ENCODE measurements around the gene LYSMD2.
A peak's percentile ranks its signal among the peaks of the same experiment; 100 is the strongest.
"Not testable (repeated sequence)": the region's sequence is repeated elsewhere in the genome, so short reads cannot be mapped to it uniquely, and the experiment has no call there.

Gene LYSMD2, protein sequence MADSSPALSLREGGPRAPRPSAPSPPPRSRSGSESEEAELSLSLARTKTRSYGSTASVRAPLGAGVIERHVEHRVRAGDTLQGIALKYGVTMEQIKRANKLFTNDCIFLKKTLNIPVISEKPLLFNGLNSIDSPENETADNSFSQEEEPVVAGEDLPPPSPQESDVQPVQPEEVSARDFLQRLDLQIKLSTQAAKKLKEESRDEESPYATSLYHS

DNA sequence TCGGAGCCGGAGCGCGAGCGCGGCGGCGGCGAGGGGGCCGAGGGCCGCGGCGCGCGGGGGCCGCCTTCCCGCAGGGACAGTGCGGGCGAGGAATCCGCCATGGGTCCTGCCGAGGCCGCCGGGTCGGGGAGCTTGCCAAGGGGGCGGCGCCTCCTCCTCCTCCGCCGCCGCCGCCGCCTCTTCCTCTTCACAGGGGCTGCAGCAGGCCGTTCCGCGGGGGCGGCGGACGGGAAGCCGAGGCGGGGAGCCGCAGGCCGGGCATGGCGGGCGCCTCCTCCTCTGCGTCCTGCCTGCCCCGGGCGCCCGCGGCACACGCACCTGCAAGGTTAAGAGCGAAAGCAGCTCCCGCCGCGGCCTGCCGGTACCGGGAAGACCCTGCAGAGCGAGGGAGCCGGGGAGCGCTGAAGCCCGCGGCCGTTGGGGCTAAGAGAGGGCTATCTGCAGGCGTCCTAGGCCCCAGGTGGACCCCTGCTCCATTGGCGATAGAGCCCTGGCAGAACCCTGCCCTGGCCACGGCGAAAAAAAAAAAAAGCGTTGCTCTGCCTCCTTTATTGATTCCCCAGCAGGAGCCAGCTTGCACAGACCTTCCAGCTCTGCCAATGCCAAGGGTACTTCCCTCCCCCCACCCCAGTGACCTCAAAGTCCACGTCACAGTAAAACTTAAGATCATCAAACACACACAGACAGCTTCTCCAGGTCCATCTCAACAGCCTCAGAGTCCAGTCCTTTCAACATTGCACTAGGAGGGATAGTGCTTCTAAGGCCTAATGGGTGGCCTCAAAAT is at the start of gene LYSMD2:
Gene LYSMD2 (minus strand): TSS at position 134 of the 784 bp plus-strand sequence. CDS start 33 bp downstream, at position 101.
- peak; percentile 63 for DNase-seq (ENCODE audit: low read depth)

DNA sequence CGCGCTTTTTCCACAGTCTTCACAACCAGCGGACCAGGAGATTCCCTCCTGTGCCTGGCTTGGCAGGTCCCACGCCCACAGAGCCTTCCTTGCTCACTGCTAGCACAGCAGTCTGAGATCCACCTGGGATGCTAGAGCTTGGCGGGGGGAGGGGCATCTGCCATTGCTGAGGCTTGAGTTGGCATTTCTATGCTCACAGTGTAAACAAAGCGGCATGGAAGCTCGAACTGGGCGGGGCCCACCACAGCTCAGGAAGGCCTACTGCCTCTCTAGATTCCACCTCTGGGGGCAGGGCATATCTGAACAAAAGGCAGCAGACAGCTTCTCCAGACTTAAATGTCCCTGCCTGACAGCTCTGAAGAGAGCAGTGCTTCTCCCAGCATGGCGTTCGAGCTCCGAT is 49.7 kb upstream of the LYSMD2 start:
- not testable (repeated sequence) for DNase-seq (ENCODE audit: low read depth)

DNA sequence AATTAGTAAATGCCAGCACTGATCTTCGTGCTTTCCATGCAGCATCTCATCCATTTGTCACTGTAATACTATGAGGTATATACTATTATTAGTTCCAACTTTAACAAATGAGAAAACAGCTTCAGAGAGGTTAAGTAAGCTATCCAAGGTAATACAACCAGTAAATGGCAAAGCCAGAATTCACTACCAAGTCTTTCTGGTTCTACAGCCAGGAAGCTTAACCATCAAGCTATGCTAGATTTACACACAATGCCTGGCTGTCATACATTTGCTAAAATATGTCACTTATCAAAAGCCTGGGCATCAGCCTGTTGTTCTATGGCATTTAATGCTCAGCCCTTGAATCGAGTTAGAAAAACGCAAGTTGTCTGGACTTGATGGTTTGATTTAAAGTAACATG is 46.5 kb upstream of the LYSMD2 start:
- DNase-seq (ENCODE audit: low read depth): no peak

DNA sequence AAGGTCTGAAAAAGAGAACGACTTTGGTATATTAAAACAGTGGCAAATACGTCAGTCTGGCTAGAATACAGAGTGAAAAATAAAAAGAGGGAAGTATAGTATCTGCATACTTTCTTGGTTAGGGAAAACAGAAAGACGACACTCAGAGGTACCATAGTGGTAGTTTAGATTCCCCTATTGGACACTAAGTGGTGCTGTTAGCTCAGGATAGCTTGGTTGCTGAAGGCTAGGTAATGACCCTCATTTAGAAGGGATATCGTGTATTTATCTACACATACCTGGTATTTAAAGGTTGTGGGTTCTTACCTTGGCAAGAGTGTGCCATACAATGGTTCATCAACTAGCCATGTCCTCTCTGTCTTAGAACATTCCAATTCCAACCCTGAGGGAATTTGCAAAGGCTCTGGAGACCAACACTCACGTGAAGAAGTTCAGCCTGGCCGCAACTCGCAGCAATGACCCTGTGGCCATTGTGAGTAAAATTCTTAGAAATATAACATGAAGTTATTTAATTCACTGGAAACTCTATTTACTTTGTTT is 45.0 kb upstream of the LYSMD2 start:
- no peak for DNase-seq (ENCODE audit: low read depth)

DNA sequence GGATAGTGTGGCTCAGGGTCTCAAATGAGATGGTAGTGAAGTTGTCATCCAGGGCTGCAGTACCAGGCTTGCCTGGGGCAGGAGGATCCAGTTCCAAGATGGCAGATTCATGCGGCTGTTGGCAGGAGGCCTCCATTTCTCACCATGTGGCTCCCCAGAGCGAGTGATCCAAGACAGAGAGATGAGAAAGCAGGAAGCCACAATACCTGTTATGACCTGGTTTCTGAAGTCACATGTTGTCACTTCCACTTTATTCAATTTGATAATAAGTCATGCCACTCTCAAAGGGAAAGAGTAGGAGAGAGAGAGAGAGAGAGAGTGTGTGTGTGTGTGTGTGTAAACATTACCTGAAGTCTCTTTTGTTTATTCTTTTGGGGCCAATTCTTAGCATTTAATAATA is 44.1 kb upstream of the LYSMD2 start:
- no peak for DNase-seq (ENCODE audit: low read depth)

DNA sequence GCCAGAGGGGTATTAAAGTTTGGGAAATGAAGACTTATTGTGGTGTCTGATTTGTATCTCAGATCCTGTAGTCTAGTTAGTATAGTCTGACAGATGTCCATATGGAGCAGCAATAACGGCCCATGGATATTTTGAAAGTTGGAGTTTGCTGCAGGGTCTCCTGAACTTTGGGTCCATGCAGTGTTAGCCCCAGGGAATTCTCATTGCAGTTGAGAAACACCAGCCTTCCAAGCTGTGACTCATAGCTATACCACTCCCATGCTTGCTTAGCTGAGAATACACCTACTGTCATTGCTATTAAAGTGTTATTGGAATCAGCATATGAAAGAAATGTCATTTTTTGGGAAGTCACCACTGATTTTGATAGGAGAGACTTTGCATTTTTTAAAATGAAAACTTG is 43.2 kb upstream of the LYSMD2 start:
- no peak for DNase-seq (ENCODE audit: low read depth)

DNA sequence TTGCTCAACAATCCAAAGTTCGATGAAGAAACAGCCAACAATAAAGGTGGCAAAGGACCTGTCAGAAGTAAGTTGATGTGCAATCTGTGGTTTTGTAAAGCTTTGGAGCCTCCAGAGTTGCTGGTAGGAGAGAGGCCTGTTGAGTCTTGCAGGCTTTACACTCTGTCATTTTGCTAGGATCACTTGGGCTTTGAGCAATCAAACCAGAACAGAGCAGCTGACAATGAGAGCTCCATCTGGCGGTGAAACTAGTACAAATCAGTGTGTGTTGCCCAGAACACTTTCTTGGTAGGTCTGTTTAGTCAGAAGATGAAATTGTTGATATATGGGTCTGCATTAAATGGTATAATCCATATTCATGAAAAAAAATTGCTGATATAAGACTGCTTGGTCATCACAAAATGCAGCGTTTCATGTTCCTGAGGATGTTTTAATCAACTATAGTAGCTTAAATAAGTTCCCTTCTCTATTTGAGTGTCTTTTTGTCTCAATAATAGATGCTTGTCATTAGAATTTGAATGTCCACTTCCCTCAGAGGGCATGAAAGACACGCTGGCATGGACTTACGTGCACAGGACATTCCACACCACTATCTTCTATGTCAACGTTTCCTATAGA is 39.6 kb upstream of the LYSMD2 start:
- peak; percentile 23 for DNase-seq (ENCODE audit: low read depth)

DNA sequence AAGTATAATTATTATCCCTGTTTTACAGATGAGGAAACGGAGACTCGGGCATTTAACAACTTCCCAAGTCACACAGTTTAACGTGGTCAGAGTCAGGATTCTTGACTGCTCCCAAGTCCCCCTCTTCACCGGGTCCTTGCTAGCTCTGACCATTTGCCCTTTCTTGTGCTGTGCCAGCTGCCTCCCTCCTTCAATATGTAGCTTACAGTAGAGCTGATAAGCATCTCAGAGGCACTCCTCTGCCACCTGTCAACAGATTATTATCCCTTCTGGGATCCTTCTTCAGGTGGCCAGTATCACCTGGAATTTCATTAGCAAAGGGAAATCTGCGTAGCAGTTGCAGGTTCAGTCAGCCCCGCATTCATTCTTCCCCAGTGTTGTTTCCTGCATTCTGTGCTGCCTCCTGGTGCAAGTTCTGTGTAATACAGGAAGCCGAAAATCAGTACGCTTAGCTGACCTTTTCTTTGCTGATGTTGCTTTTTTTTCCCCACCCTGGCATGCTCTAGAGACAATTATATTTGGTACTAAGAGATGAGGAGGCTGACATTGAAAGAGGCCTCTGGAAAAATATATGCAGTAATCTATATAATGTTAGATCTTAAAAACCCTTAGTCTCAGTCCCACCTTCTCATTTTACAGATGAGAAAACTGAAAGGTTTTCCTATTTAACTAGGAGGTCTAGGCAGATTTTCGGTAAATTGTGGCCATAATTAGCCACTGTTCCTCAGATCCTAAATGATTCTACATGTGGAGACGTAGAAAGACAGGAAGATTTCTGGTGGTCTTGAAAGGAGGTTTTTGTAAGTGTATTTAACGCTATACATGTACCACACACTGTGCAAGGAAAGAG is 38.7 kb upstream of the LYSMD2 start:
- no peak for DNase-seq (ENCODE audit: low read depth)

DNA sequence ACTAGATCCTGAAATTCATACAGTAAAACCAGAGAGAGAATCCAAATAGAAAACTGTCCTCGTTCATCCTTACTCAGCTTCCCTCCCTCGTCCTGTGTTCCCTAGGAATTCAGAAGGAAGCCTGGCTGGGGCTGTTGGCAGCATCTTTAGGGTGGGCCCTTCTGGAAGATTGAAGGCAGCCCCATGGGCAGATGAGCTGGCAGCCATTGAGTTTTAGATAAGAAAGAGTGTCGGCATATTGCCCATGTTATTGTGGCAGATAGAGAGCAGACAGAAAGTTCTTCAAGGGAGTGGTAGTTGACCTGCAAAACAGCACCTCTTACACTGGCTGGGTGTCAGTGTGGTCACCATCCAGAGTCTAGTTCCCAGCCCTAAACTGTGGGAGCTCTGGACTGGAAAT is 37.5 kb upstream of the LYSMD2 start:
- DNase-seq (ENCODE audit: low read depth): no peak

DNA sequence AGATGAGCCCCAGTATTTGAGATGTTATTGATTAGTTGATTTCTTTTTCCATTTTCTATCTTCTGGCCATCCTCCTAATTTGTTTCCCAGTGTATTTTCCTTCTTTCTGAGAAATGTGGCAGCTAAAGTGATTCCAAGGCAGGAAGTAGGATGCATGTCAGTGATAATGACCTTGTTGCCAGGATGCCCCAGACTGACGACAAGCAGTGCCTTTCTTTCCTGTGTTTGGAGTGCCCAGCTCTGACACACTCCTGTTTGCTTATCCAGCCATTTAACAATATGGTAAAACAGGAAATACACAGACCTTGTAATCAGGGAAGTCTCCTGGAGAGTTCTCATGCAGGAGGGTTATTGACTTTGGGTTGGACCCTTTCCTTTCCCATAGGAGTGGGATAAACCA is 34.3 kb upstream of the LYSMD2 start:
- DNase-seq (ENCODE audit: low read depth): no peak

DNA sequence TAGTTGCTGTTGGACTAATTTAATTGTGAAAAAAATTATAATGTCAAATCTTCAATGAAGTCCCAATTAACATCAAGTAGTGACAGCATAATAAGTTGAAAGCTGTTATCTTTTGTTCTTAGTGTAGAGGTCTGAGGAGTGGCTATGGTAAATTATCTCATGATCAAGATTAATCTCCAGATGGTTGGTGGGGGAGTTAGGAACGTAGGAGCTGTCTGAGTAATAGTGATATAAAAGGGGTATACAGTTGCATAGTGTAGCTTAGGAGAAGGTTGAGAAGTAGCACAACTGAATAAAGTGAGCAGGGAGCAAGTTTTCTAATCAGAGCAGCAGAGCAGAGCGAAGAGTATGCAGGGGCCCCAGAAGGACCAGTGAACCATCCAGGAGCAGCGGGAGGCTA is 33.4 kb upstream of the LYSMD2 start:
- DNase-seq (ENCODE audit: low read depth): no peak

DNA sequence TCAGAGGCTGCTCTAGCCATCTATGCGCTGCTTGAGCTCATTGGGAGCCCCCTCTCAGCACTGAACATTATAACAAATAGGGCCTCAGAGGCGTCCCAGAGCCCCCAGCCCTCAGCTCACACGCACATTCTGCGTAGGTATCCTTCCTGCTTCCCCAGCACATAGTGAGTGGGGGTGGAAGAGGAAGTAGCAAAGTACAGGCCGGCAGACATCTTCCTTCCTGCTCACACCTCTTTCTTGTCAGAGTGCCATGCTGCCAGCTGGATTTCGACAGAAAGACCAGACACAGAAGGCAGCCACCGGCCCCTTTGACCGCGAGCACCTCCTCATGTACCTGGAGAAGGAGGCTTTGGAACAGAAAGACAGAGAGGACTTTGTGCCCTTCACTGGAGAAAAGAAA is 30.6 kb upstream of the LYSMD2 start:
- no peak for DNase-seq (ENCODE audit: low read depth)

DNA sequence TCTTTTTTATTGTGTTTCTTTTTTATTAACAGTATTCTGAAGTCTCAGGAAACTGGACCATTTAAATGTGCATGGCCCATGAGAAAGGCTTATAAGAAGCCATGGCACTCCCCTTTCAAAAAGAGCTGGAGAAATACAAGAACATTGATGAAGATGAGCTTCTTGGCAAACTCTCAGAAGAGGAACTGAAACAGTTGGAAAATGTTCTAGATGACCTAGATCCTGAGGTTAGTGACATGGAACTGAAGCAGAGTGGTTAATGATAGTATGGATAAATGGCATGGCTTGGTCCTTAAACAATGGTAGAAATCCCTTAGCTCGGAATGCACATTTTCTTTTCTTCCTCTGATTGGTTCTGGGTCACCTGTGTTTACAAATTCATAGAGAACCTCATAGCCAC is 28.9 kb upstream of the LYSMD2 start:
- DNase-seq (ENCODE audit: low read depth): no peak

DNA sequence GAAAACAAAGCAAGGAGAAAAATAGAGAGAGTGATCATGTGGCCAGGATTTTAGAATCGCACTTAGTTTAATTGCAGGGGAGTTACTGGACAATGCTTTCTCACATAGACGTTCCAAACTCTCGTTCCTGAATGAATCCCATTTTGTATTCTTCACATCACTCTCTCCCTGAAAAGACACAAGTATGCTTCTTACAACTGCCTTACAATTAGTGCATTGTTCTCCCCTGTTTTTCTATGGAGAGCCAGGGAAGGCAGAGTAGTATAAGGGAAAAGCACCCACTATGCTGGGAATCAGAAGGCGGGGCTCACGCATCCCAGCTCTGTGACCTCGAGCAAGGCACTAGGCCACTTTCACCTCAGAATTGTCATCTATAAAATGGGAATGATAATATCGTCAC is 28.3 kb upstream of the LYSMD2 start:
- DNase-seq (ENCODE audit: low read depth): no peak

DNA sequence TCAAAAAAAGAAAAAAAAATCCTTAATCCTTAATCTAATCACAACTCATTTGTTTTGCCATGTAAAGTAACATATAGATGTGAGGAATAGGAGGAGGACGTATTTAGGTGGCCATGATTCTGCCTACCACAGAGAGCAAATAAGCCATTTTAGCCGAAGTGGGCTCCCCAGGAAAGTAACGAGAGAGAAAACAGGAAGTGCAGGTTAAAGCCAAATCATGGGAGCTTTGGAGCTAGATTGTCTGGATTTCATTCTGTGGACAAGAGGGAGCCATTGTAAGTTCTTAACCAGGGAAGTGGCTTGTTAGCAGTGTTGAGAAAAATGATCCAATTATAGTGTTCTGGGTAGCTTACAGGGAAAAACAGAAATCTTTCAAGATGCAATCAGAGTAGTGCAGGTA is 23.4 kb upstream of the LYSMD2 start:
- DNase-seq (ENCODE audit: low read depth): no peak

DNA sequence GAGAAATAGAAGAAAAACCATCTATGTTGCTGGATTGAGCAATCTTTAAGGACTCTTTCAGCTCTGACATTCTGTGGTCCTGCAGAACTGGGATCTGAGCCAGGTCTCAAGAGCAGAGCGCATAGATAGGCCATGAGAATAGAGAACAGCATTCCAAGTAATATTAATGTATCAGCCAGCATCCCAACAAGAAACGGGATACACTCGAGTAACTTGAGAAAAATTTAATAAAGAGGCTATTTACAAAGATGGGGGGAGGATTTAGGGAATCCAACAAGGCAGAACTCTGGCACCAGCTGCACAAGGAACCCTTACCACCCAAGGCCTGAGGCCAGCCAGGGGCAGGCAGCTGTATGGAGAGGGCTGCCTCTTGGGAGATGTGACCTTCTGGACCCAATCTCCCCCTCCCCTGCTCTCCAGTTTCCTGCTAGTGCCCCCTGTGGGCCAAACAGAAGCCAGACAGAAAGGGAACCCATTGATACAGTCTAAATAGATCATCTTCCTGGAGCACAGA is 22.2 kb upstream of the LYSMD2 start:
- DNase-seq (ENCODE audit: low read depth): no peak

DNA sequence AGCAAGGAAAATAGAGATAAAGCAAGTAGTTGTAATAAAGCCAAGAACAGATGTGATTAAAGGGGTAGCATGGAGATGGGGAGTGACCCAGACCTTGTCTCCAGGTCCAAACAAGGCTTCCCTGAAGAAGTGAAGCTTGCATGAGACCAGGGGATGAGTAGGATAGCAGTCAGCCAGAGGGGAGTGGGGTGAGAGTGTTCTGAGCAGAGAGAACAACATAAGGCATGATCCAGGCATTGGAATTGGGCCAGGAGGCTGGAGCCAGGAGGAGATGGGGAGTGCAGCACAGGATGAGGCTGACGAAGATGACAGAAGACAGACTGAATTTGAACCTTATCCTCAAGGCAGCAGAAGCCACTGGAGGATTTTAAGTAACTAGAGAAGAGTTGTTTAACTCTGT is 21.2 kb upstream of the LYSMD2 start:
- DNase-seq (ENCODE audit: low read depth): no peak

DNA sequence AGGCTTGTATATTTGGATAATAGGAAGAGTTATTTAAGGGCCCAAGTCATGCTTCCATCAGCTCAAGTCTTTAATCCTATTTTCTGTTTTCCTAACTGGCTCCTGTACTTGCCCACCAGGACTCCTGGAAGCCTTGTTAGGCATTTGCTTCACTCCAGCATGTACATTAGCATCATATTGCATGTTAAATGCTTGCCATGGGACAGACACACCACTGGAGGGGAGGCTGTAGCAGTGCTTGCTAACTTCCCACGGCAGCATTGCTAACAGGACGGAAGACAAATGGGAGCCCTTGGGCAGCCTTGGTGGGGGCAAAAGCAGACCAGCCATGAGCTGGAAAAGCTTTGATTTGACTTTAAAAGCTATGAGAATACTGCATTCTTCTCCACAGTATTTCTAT is 20.0 kb upstream of the LYSMD2 start:
- DNase-seq (ENCODE audit: low read depth): no peak

DNA sequence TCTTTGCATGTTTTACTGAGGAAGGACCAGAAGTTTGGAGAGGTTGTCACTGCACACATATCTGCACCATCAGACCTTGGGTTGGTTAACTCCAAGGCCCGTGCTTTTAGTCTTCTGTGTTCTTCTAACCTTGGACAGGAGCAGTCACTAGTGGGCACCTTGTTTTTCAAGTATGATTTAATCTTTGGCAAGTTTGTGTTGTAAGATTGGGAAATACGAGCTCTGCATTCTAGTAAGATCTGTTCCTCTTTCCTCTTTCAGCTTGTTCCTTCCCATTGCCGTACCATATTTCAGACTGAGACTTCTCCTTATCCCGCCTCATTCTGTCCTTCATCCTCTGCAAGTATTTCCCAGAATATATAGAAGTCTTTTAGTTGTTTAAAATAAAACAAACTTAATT is 19.0 kb upstream of the LYSMD2 start:
- DNase-seq (ENCODE audit: low read depth): no peak

DNA sequence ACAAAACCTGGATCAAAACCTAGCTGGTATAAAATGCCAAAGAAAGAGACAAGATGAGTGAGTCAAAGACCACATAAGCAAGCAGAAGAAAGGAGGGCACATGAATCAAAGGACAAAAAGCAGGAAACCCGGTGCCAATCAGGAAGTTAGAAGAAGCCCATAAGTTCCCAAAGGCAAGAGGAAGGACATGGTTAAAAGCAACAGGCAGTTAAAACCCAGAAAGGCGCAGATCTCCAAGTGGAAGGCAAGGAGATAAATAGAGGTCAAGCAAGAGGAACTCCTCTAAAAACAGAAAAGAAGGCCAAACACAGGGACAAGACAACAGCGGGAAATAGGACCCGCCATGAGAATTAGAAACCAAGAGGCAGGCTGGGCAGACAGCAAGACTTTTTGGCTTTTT is 18.3 kb upstream of the LYSMD2 start:
- DNase-seq (ENCODE audit: low read depth): no peak

DNA sequence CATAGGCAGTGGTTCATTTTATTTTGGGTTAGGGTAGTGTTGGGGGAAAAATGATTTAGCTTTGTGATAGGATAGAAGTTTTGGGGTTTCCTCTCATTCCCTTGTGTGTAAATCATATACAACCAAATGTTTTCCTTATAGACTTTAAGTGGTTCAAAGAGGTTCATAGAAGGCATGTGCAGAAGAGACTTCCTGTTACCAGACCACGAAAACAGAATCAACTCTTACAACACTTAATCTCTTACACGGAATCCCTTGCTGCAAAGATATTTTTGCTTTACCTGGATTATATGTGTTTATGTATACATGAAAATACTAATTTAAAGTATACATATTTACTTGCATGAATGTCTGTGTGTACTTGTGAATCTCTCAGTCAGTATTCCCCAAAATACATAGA is 16.8 kb upstream of the LYSMD2 start:
- no peak for DNase-seq (ENCODE audit: low read depth)

DNA sequence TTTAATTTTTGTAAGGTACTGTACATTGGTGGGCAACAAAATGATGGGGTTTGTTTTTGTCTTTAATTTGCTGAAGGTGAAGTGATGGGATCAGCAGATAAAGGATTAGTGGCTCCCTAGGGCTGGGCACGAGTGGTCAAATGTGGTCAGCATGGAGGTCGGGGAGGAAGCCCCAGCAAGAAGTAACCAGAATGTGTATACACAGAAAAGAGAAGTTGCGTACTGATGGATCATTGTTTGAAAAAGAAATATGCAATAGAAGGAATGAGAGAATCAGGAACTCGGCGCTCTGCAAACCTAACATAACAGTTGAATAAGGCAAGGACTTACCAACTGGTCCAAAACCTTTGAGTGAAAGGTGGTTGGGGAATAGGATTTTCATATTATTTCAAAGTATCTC is 15.4 kb upstream of the LYSMD2 start:
- no peak for DNase-seq (ENCODE audit: low read depth)
